H9 (cell line): ENCODE data around the gene FGF22. TPM values are rescaled to one million over a fixed set of nuclear protein-coding genes. Genes with fewer than 3 reads are reported as not detected.
A peak's percentile ranks its signal among the peaks of the same experiment; 100 is the strongest.

Source experiments
- DNase-seq: peaks from one replicate; pipeline ENCODE4 v3.0.0-alpha.2; 2017
- H2AFZ ChIP-seq: one replicate; pipeline ENCODE4 v1.6.1; 2013; ENCODE audit warnings: mild to moderate bottlenecking, low read length, control low read depth, moderate library complexity
- H2AK5ac ChIP-seq: 2 replicates; pipeline ENCODE4 v1.6.1; 2013; ENCODE audit warnings: low read length, control low read depth, mixed read lengths; ENCODE audit not compliant: insufficient read length
- H2BK120ac ChIP-seq: one replicate; pipeline ENCODE4 v1.6.1; 2013; ENCODE audit warnings: low read depth, mild to moderate bottlenecking, low read length, control low read depth, inconsistent platforms; ENCODE audit not compliant: poor library complexity, severe bottlenecking
- H2BK12ac ChIP-seq: 2 replicates; pipeline ENCODE4 v1.6.1; 2013; ENCODE audit warnings: low read length, control low read depth, mixed read lengths, low read depth; ENCODE audit not compliant: insufficient read length
- H2BK15ac ChIP-seq: 2 replicates; pipeline ENCODE4 v1.6.1; 2013; ENCODE audit warnings: low read depth, low read length, control low read depth
- H2BK20ac ChIP-seq: one replicate; pipeline ENCODE4 v1.6.1; 2013; ENCODE audit warnings: low read depth, mild to moderate bottlenecking, low read length, control low read depth, inconsistent platforms; ENCODE audit not compliant: poor library complexity, severe bottlenecking
- H2BK5ac ChIP-seq: 2 replicates; pipeline ENCODE4 v1.6.1; 2013; ENCODE audit warnings: low read length, control low read depth, mixed read lengths; ENCODE audit not compliant: insufficient read length
- H3K14ac ChIP-seq: 2 replicates; pipeline ENCODE4 v1.6.1; 2013; ENCODE audit warnings: low read length, control low read depth; ENCODE audit not compliant: insufficient read depth
- H3K18ac ChIP-seq: 2 replicates; pipeline ENCODE4 v1.6.1; 2013; ENCODE audit warnings: low read depth, mild to moderate bottlenecking, mixed read lengths, low read length, control low read depth; ENCODE audit not compliant: insufficient read length
- H3K23ac ChIP-seq: 2 replicates; pipeline ENCODE4 v1.6.1; 2013; ENCODE audit warnings: low read length, control low read depth, mixed read lengths, low read depth; ENCODE audit not compliant: insufficient read length
- H3K23me2 ChIP-seq: 2 replicates; pipeline ENCODE4 v1.6.1; 2013; ENCODE audit warnings: low read depth, mild to moderate bottlenecking, mixed read lengths, low read length, control low read depth; ENCODE audit not compliant: insufficient read length, poor library complexity, severe bottlenecking
- H3K27ac ChIP-seq: 2 replicates; pipeline ENCODE4 v1.5.1; 2013; ENCODE audit warnings: low read length, control low read depth, mixed read lengths, low read depth; ENCODE audit not compliant: insufficient read length
- H3K27me3 ChIP-seq: 2 replicates; pipeline ENCODE4 v1.6.1; 2013; ENCODE audit warnings: low read length, control low read depth, inconsistent platforms; ENCODE audit not compliant: insufficient read depth
- H3K4ac ChIP-seq: 2 replicates; pipeline ENCODE4 v1.6.1; 2013; ENCODE audit warnings: low read depth, mild to moderate bottlenecking, control low read depth, inconsistent platforms, low read length, moderate library complexity
- H3K4me1 ChIP-seq: 2 replicates; pipeline ENCODE4 v1.6.1; 2013; ENCODE audit warnings: low read length, control low read depth, inconsistent platforms; ENCODE audit not compliant: insufficient read depth
- H3K4me2 ChIP-seq: 2 replicates; pipeline ENCODE4 v1.6.1; 2013; ENCODE audit warnings: low read length, control low read depth, mixed read lengths; ENCODE audit not compliant: insufficient read length, insufficient read depth
- H3K56ac ChIP-seq: 2 replicates; pipeline ENCODE4 v1.6.1; 2013; ENCODE audit warnings: low read depth, mild to moderate bottlenecking, mixed read lengths, low read length, control low read depth; ENCODE audit not compliant: insufficient read length
- H3K79me1 ChIP-seq: 2 replicates; pipeline ENCODE4 v1.6.1; 2013; ENCODE audit warnings: low read depth, mild to moderate bottlenecking, moderate library complexity, low read length, control low read depth, inconsistent platforms; ENCODE audit not compliant: insufficient read depth, poor library complexity, severe bottlenecking
- H3K79me2 ChIP-seq: 2 replicates; pipeline ENCODE4 v1.6.1; 2013; ENCODE audit warnings: low read length, control low read depth, inconsistent platforms; ENCODE audit not compliant: insufficient read depth
- H3K9ac ChIP-seq: 2 replicates; pipeline ENCODE4 v1.6.1; 2013; ENCODE audit warnings: low read length, control low read depth, mixed read lengths; ENCODE audit not compliant: insufficient read length; ENCODE audit errors: extremely low read depth
- H3K9me3 ChIP-seq: one replicate; pipeline ENCODE4 v1.6.1; 2013; ENCODE audit warnings: low read depth, low read length, inconsistent platforms; ENCODE audit not compliant: control insufficient read depth
- H3T11ph ChIP-seq: one replicate; pipeline ENCODE4 v1.6.1; 2013; ENCODE audit warnings: mild to moderate bottlenecking, low read length, control low read depth, inconsistent platforms
- H4K20me1 ChIP-seq: one replicate; pipeline ENCODE4 v1.6.1; 2013; ENCODE audit not compliant: control insufficient read depth, insufficient read length, insufficient read depth
- H4K5ac ChIP-seq: 2 replicates; pipeline ENCODE4 v1.6.1; 2013; ENCODE audit warnings: low read depth, mild to moderate bottlenecking, mixed read lengths, low read length, control low read depth; ENCODE audit not compliant: insufficient read length
- H4K8ac ChIP-seq: replicated peaks from 2 replicates; pipeline ENCODE4 v1.6.1; 2013; ENCODE audit warnings: low read length, control low read depth, mixed read lengths, low read depth; ENCODE audit not compliant: insufficient read length
- H4K91ac ChIP-seq: 2 replicates; pipeline ENCODE4 v1.6.1; 2013; ENCODE audit warnings: low read depth, mild to moderate bottlenecking, moderate library complexity, mixed read lengths, low read length, control low read depth; ENCODE audit not compliant: insufficient read length
- H3K27ac Mint-ChIP-seq, 3 experiments: 2 replicates in 2 of 3; 3 replicates in 1 of 3; pipeline ENCODE4 v1.8.0; 2020 to 2021; ENCODE audit warnings: mixed read lengths in 3 of 3, mild to moderate bottlenecking in 1 of 3, moderate library complexity in 1 of 3
- H3K27me3 Mint-ChIP-seq: 2 replicates; pipeline ENCODE4 v1.8.0; 2021; ENCODE audit warnings: low read depth, mild to moderate bottlenecking, moderate library complexity, mixed read lengths
- H3K36me3 Mint-ChIP-seq, 3 experiments: 2 replicates in 2 of 3; 3 replicates in 1 of 3; pipeline ENCODE4 v1.8.0; 2020 to 2021; ENCODE audit warnings: low read depth in 3 of 3, mixed read lengths in 3 of 3; ENCODE audit not compliant: insufficient read depth in 1 of 3
- H3K4me1 Mint-ChIP-seq, 2 experiments: 2 replicates each; pipeline ENCODE4 v1.8.0; 2020; ENCODE audit warnings: mixed read lengths in 2 of 2
- H3K4me3 Mint-ChIP-seq, 2 experiments: 2 replicates in 1 of 2; 3 replicates in 1 of 2; pipeline ENCODE4 v1.8.0; 2020 to 2021; ENCODE audit warnings: mild to moderate bottlenecking in 2 of 2, mixed read lengths in 2 of 2, moderate library complexity in 1 of 2
- H3K9me3 Mint-ChIP-seq, 2 experiments: 2 replicates in 1 of 2; 3 replicates in 1 of 2; pipeline ENCODE4 v1.8.0; 2020; ENCODE audit warnings: mild to moderate bottlenecking in 2 of 2, mixed read lengths in 2 of 2, moderate library complexity in 1 of 2
- WGBS: extraction: QIAGEN DNeasy Blood & Tissue Kit; methylation state at CpG from one replicate; pipeline ENCODE4 v1.1.7; 2013; ENCODE audit warnings: missing lambda C conversion rate, low lambda C conversion rate, mixed read lengths; ENCODE audit not compliant: insufficient read length; ENCODE audit errors: extremely low coverage; 5-methylcytosine and 5-hydroxymethylcytosine counted together
- total RNA-seq: library from RNA; stranded (reverse); gene quantifications from 2 replicates; pipeline ENCODE4 v1.2.1, GENCODE V29; 2021
- TF ChIP-seq, protein P1 (sequence below): fragments of 200-600 bp; sonication (generic); conservative IDR thresholded peaks from 3 replicates; pipeline ENCODE4 v1.8.0; 2021; ENCODE audit warnings: antibody characterized with exemption, mild to moderate bottlenecking

The FGF22 gene
- total RNA-seq, 1 experiment from 2014 or later, result 0.72 TPM

GRCh38 chr19:682678-683320 is 43.1 kb downstream of the FGF22 start:
- Histone ChIP-seq H3K79me2 (no peaks in the 10 kb centered on the region), H2BK5ac (no peak overlapping the region), H2BK15ac (no peak overlapping the region), H3K23me2 (peaks cover 5% of the 10 kb centered on the region), H2BK20ac (no peak overlapping the region), H3K23ac (no peak overlapping the region), H3K4ac (no peak overlapping the region), H2AK5ac (no peak overlapping the region), H3K4me2 (no peak overlapping the region), H4K8ac (peak overlapping the region; percentile 24), H3K9ac (no peak overlapping the region), H3K27ac (no peak overlapping the region), H3K9me3 (no peaks in the 10 kb centered on the region), H4K5ac (no peak overlapping the region), H4K91ac (no peak overlapping the region), H4K20me1 (no peaks in the 10 kb centered on the region), H3K56ac (no peak overlapping the region), H3K18ac (no peak overlapping the region), H2BK12ac (no peak overlapping the region), H2BK120ac (no peak overlapping the region), H3K27me3 (no peaks in the 10 kb centered on the region), H3K4me1 (no peaks in the 10 kb centered on the region), H3T11ph (no peak overlapping the region), H3K14ac (no peak overlapping the region), H2AFZ (no peak overlapping the region), H3K79me1 (no peaks in the 10 kb centered on the region)
- Mint-ChIP-seq H3K9me3 (no peaks in the 10 kb centered on the region; a peak in 1 of 5 replicates), H3K36me3 (no peaks in the 10 kb centered on the region), H3K27me3 (peaks cover 14% of the 10 kb centered on the region), H3K27ac (no peak overlapping the region; a peak in 1 of 7 replicates), H3K4me3 (no peak overlapping the region; a peak in 1 of 5 replicates), H3K4me1 (peaks cover 2 to 7% of the 10 kb centered on the region in 2 experiments; a peak in 1 of 4 replicates)
- TF ChIP-seq, protein P1, sequence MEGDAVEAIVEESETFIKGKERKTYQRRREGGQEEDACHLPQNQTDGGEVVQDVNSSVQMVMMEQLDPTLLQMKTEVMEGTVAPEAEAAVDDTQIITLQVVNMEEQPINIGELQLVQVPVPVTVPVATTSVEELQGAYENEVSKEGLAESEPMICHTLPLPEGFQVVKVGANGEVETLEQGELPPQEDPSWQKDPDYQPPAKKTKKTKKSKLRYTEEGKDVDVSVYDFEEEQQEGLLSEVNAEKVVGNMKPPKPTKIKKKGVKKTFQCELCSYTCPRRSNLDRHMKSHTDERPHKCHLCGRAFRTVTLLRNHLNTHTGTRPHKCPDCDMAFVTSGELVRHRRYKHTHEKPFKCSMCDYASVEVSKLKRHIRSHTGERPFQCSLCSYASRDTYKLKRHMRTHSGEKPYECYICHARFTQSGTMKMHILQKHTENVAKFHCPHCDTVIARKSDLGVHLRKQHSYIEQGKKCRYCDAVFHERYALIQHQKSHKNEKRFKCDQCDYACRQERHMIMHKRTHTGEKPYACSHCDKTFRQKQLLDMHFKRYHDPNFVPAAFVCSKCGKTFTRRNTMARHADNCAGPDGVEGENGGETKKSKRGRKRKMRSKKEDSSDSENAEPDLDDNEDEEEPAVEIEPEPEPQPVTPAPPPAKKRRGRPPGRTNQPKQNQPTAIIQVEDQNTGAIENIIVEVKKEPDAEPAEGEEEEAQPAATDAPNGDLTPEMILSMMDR, result no peak
- no peak for DNase-seq
- no CpG with 5 or more reads among the region's 25 CpGs for WGBS
